Measurements from ENCODE around the gene TOX2. TPM values are rescaled to one million over a fixed set of nuclear protein-coding genes. Genes with fewer than 3 reads are reported as not detected.

The TOX2 gene
- total RNA-seq, 1 donor from 2014 or later: 4.7 TPM

DNA sequence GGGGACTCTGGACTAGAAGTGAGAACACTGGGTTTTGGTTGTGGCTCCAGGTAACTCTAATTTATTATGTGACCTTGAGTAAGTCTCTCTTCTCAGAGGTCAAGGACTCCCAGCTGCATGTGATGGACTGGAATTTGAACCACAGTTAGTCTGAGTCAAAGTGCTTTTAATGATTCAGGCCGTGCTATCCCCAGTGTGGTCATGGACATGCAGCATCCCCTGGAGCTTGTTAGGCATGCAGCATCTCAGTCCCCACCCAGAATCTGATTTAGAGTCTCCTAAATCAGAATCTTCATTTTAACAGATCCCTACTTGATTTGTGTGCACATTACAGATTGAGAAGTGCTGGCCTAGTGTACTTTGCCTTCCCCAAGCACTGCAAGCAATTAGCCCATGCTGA is 74.2 kb downstream of the TOX2 start:
- H3K27ac Mint-ChIP-seq: no peak overlapping the region
- H3K4me3 Mint-ChIP-seq: no peak overlapping the region
- no peaks in the 10 kb centered on the region for H3K9me3 Mint-ChIP-seq
- DNase-seq (ENCODE audit: extremely low spot score, unreplicated experiment): no peak
- no peaks in the 10 kb centered on the region for H3K4me1 Mint-ChIP-seq (ENCODE audit: unreplicated experiment)
- no peaks in the 10 kb centered on the region for H3K36me3 Mint-ChIP-seq
- peaks cover 15% of the 10 kb centered on the region for H3K27me3 Mint-ChIP-seq
- TF ChIP-seq, protein P1, sequence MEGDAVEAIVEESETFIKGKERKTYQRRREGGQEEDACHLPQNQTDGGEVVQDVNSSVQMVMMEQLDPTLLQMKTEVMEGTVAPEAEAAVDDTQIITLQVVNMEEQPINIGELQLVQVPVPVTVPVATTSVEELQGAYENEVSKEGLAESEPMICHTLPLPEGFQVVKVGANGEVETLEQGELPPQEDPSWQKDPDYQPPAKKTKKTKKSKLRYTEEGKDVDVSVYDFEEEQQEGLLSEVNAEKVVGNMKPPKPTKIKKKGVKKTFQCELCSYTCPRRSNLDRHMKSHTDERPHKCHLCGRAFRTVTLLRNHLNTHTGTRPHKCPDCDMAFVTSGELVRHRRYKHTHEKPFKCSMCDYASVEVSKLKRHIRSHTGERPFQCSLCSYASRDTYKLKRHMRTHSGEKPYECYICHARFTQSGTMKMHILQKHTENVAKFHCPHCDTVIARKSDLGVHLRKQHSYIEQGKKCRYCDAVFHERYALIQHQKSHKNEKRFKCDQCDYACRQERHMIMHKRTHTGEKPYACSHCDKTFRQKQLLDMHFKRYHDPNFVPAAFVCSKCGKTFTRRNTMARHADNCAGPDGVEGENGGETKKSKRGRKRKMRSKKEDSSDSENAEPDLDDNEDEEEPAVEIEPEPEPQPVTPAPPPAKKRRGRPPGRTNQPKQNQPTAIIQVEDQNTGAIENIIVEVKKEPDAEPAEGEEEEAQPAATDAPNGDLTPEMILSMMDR (conservative IDR thresholded peaks at IDR 0.05): no peak

DNA sequence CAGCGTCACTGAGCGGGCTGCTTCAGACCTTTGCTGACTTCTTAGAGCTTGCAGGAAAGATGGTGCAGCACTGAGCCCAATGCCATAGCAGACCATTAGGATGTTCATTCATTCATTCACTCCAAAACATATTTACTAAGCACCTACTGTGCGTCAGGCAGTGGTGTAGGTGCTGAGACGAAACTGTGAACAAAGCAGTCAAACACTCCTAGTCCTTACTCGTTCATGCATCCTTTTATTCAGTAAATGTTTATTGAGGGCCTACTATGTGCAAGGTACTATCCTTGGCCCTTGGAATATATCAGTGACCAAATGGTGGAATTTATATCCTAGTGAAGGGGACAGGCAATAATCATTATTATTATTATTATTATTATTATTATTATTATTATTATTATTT is 76.6 kb downstream of the TOX2 start:
- DNase-seq (ENCODE audit: extremely low spot score, unreplicated experiment): no peak
- Mint-ChIP-seq H3K9me3 (no peaks in the 10 kb centered on the region), H3K27me3 (peaks cover 17% of the 10 kb centered on the region), H3K36me3 (no peaks in the 10 kb centered on the region), H3K4me3 (no peak overlapping the region), H3K4me1 (ENCODE audit: unreplicated experiment) (no peaks in the 10 kb centered on the region), H3K27ac (no peak overlapping the region)
- TF ChIP-seq, protein P1 (conservative IDR thresholded peaks at IDR 0.05): no peak

DNA sequence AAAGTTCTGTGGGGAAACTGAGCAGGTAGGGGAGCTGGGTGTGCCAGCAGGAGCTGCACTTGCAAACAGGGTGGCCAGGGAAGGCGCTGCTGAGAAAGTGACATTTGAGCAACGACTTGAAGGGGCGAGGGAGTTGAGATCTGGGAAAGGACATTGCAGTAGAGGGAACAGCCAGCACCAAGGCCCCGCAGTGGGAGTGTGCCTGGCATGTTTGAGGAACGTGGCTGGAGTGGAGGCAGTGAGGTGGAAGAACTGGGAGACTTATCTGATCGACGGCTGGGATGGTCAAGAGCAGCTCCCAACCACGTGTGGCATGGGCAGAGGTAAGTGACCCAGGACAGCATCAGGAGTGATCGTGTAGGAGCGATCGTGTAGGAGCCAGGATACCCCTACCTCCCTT is 77.3 kb downstream of the TOX2 start:
- peaks cover 20% of the 10 kb centered on the region for H3K27me3 Mint-ChIP-seq
- TF ChIP-seq, protein P1 (conservative IDR thresholded peaks at IDR 0.05): no peak
- no peak for DNase-seq (ENCODE audit: extremely low spot score, unreplicated experiment)
- no peak overlapping the region for H3K27ac Mint-ChIP-seq
- no peaks in the 10 kb centered on the region for H3K9me3 Mint-ChIP-seq
- H3K4me3 Mint-ChIP-seq: no peak overlapping the region
- H3K4me1 Mint-ChIP-seq (ENCODE audit: unreplicated experiment): no peaks in the 10 kb centered on the region
- no peaks in the 10 kb centered on the region for H3K36me3 Mint-ChIP-seq

DNA sequence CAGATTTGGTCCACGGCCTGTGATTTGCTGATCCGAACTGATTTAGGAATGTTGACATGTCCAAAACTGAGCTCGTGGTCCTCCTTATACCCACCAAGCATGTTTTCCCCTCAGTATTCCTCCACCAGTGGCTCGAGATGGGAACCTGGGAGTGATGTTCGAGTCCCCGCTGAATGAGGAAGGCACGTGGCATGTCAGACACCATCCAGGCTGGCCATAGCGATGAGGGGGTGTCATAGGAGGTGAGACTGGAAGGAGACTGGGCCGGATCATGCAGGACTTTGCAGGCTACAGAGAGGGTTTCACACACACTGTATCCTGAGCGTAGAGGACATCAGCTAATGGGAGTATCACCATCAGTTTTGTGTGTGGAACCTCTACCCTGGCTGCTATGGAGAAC is 78.2 kb downstream of the TOX2 start:
- H3K36me3 Mint-ChIP-seq: no peaks in the 10 kb centered on the region
- peaks cover 24% of the 10 kb centered on the region for H3K27me3 Mint-ChIP-seq
- H3K9me3 Mint-ChIP-seq: no peaks in the 10 kb centered on the region
- DNase-seq (ENCODE audit: extremely low spot score, unreplicated experiment): no peak
- no peak overlapping the region for H3K4me3 Mint-ChIP-seq
- TF ChIP-seq, protein P1 (conservative IDR thresholded peaks at IDR 0.05): no peak
- no peaks in the 10 kb centered on the region for H3K4me1 Mint-ChIP-seq (ENCODE audit: unreplicated experiment)
- no peak overlapping the region for H3K27ac Mint-ChIP-seq

DNA sequence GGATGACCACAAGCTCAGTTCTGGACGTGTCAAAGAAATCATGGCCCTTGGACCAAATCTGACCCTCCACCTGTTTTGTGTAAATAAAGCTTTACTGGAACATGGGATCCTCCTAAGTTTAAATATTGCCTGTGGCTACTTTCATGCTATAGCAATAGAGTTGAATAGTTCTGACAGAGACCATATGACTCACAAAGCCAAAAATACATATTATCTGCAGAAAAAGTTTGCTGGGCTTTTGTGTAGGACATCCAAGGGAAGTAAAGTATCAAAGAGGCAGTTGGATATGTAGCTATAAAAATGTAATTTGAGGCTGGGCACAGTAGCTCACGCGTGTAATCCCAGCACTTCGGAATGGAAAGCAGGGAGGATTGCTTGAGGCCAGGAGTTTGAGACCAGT is 78.9 kb downstream of the TOX2 start:
- TF ChIP-seq, protein P1 (conservative IDR thresholded peaks at IDR 0.05): no peak
- Mint-ChIP-seq H3K27me3 (peaks cover 26% of the 10 kb centered on the region), H3K27ac (no peak overlapping the region), H3K4me1 (ENCODE audit: unreplicated experiment) (no peaks in the 10 kb centered on the region), H3K36me3 (no peaks in the 10 kb centered on the region), H3K4me3 (no peak overlapping the region), H3K9me3 (no peaks in the 10 kb centered on the region)
- no peak for DNase-seq (ENCODE audit: extremely low spot score, unreplicated experiment)

DNA sequence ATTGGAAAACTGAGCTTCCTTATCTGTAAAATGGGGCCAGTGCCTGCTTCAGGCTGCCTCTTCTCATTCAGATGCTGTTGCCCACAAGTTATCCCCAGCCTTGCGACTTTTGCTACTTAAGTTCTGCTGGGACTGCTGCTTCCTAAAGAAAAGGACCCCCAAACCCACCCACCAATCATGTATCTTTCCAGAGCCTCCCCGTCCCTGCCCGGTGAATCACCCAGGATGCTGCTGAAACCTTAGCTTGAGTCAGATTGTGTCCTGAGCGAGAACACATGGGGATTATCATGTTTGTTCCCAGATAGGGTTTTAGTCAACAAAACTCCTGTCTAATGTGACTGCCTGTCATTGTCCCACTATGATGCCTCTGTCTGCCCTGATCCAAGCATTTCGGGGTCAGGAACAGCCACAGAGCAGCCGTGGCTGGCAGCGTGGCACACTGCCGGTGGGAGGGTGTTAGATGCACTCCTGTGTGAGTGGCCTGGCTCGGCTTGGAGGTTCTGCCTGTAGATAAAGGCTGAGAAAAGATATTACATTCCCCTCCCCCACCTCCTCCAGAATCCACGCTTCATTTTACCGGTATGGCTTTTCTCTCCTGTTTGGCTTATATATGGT is 79.9 kb downstream of the TOX2 start:
- Mint-ChIP-seq H3K36me3 (no peaks in the 10 kb centered on the region), H3K4me1 (ENCODE audit: unreplicated experiment) (no peaks in the 10 kb centered on the region), H3K9me3 (no peaks in the 10 kb centered on the region), H3K27ac (no peak overlapping the region), H3K4me3 (no peak overlapping the region), H3K27me3 (peaks cover 25% of the 10 kb centered on the region)
- no peak for DNase-seq (ENCODE audit: extremely low spot score, unreplicated experiment)
- TF ChIP-seq, protein P1 (conservative IDR thresholded peaks at IDR 0.05): no peak
